ENCODE results near the gene STX17.
"Not testable (repeated sequence)": the region's sequence is repeated elsewhere in the genome, so short reads cannot be mapped to it uniquely, and the experiment has no call there.

The STX17 gene

GRCh38 chr9:99966716-99967115 lies 60.3 kb downstream of the STX17 start:
- in situ Hi-C loops (cut with HindIII; ENCODE audit: low sequenced_read_pairs): no loop called here

DNA sequence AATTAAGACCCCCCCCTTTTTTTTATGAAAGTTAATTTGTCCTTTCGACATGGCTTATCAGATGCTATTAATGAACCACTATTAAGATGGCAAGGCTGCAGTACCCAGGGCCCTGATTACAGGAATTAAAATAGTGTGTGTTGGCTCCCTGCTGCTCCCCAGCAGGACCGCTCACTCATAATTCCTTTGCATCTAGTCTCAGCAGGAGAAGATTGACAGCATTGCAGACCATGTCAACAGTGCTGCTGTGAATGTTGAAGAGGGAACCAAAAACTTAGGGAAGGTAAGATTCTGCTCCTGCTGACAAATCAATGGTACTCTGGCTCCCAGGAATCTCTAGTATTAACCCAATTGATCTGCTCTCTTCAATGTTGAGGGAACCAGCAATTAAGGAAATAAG lies 61.0 kb downstream of the STX17 start:
- in situ Hi-C loops (cut with HindIII; ENCODE audit: low sequenced_read_pairs): no loop called here

DNA sequence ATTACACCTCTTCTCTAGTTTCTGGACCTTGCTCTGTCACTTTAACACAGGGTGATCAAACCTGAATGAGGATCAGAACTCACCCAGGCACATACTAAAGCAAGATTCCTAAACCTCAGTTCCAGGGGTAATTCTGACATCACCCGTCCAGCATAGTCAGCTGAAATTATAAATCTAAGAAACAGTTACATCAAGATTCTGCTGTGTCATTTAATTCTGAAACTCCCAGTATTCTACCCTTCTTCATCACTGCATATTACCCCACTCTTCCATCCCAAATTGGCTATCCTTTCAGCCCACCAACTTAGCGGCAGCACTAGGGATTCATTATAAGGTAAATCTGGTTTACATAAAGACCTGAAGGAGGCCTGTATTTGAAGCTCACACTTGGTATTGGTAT lies 64.0 kb downstream of the STX17 start:
- in situ Hi-C loops (cut with HindIII; ENCODE audit: low sequenced_read_pairs): no loop called here

DNA sequence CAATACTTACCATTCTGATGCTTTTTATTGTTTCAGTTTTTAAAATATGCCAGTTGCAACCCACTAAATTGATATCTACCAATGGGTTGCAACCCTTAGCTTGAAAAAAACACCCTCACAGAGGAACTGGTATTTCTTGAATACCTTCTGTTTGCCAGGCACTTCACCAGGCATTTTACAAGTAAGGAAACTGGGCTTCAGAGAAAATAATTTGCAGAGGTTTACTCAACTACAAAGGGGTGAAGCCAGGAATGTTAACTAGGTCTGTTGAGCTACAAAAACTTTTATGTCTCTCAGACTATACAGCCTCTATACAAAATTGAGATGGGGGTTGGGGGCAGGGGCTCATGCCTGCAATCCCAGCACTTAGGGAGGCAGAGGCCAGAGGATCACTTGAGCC lies 65.0 kb downstream of the STX17 start:
- in situ Hi-C loops (cut with HindIII; ENCODE audit: low sequenced_read_pairs): no loop called here

DNA sequence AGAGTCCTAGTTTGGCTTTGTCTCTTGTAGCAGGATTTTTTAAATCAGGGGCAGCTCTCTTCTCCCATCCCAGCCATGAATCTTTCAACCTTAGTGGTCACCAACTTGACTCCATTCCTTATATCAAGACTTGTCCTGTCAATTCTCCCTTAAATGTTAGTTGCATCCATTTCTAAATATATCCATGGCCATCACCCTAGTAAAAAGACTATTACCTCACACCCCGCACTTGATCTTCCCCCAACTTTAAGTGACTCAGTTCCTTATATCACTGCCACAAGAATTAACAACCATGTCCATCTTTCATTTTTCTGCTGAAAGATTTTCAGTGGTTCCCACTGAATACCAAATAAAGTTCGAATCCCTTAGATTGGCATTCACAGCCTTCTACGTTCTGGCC lies 67.0 kb downstream of the STX17 start:
- in situ Hi-C loops (cut with HindIII; ENCODE audit: low sequenced_read_pairs): no loop called here

DNA sequence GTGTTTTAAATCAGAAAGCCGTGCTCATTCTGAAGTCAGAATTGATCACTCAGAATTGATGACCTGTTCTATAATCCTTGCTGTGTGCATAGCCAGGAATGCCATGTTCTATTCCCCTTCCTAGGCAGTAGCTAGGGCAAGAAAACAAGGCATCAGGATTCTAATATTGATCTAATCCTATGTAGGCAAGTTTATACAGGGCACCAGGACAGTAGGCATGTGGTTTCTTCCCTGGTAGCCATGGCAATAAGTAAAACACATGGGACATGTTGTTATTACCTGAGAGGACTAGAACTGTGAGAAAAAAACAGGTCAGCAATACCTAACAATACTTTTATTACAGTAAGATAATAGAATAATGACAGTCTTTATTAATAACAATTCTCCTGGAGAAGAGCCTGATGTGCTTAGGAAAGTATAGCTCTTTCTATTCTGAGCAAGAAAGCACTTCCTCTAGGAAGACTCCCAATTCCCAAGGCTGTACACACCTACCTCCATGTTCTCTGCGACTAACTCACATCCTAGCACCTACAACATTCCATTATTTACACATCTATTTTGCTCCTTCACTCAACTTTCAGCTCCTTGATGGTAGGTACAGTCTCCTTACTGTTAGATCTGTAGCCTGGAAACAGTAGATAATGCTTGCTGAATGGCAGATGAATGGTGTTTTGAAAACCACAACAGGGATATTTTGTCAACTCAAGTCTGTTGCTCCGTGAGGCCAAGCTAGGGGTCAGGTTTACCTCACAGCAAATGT lies 70.8 kb downstream of the STX17 start:
- in situ Hi-C loops (cut with HindIII; ENCODE audit: low sequenced_read_pairs): no loop called here

GRCh38 chr9:99978221-99978620 lies 71.8 kb downstream of the STX17 start:
- in situ Hi-C loops (cut with HindIII; ENCODE audit: low sequenced_read_pairs): no loop called here

GRCh38 chr9:99980598-99980997 lies 74.1 kb downstream of the STX17 start:
- in situ Hi-C loops (cut with HindIII; ENCODE audit: low sequenced_read_pairs): no loop called here

- in situ Hi-C loops (cut with HindIII; ENCODE audit: low sequenced_read_pairs): no loop called here
These were observed 80.2 kb downstream of the STX17 start for GRCh38 chr9:99986642-99987041.

DNA sequence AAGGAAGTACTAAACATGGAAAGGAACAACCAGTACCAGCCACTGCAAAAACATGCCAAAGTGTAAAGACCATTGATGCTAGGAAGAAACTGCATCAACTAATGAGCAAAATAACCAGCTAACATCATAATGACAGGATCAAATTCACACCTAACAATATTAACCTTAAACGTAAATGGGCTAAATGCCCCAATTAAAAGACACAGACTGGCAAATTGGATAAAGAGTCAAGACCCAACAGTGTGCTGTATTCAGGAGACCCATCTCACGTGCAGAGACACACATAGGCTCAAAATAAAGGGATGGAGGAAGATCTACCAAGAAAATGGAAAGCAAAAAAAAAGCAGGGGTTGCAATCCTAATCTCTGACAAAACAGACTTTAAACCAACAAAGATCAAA lies 84.1 kb downstream of the STX17 start:
- in situ Hi-C loops (cut with HindIII; ENCODE audit: low sequenced_read_pairs): not testable (repeated sequence)

- in situ Hi-C loops (cut with HindIII; ENCODE audit: low sequenced_read_pairs): no loop called here
These were observed 91.8 kb downstream of the STX17 start for GRCh38 chr9:99998266-99998665.

DNA sequence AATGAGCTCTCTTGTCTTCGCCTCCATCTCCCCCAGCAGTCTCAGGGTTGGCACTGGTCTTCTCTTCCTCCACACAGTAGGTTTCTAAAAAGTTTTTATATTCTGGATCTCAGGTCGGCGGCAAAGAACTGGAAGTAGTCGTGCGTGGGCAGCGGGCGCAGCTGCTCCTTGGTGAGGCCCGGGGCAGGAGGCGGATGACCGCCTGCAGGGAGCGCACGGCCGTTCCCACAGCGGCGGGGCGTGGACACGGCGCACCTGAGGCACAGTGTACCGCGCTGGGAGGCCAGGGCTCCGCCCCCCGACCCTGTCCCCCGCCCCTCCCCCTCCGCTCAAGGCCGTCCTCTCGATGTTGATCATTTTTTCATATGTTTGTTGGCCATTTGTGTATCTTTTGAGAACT lies 92.4 kb downstream of the STX17 start:
- in situ Hi-C loops (cut with HindIII; ENCODE audit: low sequenced_read_pairs): no loop called here

DNA sequence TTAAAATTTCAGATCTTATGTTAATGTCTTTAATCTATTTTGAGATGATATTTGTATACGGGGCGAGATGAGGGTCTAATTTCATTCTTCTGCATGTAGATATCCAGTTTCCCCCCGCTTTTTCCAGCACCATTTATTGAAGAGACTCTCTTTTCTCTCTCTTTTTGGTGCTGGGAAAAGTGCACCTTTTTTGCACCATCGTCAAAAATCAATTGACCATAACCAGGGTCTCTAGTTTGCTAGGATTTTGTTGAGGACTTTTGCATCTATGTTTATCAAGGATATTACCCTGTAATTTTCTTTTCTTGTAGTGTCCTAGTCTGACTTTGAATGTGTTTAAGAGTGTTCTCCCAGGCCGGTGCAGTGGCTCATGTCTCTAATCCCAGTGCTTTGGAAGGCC lies 93.3 kb downstream of the STX17 start:
- in situ Hi-C loops (cut with HindIII; ENCODE audit: low sequenced_read_pairs): no loop called here

- in situ Hi-C loops (cut with HindIII; ENCODE audit: low sequenced_read_pairs): no loop called here
These were observed 104.7 kb downstream of the STX17 start for GRCh38 chr9:100011062-100011681.

DNA sequence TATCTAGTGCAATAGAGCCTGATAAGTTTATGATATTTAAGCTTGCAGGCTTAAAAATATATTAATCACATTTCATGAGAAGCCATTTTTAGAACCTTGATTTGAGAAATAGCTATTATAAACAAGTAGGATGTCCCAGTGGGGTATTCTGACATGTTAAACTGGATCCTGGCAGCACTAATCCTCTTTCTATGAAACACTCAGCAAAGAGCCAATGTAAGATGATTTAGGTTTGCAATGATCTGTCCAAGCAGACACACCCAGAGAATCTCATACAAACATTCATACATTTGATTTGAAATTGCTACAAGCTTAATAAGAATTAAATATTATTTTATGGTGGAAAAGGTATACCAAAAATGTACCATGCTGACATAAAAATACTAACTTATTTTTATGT lies 105.8 kb downstream of the STX17 start:
- in situ Hi-C loops (cut with HindIII; ENCODE audit: low sequenced_read_pairs): no loop called here

DNA sequence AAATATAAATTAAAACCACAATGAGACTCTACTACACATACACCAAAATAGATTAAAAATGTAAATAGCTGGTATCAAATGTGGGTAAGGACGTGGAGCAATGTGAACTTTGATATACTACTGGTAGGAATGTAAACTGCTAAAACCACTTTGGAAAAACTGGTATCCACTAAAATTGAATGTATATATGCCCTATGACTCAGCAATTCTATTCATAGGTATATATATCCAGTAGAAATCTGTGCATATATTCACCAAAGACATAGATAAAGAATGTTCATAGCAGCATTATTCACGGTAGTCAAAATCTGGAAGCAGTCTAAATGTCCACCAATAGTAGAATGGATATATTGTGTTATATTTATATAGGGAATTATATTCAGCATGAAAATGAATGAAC lies 107.1 kb downstream of the STX17 start:
- in situ Hi-C loops (cut with HindIII; ENCODE audit: low sequenced_read_pairs): no loop called here

DNA sequence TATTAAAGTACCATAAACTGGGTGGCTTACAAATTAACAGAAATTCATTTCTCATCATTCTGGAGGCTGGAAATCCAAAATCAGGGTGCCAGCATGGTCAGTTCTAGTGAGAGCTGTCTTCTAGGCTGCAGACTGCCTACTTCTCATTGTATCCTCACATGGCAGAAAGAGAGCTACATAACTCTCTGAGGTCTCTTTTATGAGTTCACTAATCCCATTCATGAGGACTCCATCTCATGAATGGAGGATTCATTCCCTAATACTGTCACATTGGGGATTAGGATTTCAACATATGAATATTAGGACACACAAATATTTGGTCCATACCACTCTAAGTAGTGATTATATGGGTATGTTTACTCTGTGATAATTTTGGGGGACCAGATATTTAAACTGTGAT lies 108.4 kb downstream of the STX17 start:
- in situ Hi-C loops (cut with HindIII; ENCODE audit: low sequenced_read_pairs): no loop called here

DNA sequence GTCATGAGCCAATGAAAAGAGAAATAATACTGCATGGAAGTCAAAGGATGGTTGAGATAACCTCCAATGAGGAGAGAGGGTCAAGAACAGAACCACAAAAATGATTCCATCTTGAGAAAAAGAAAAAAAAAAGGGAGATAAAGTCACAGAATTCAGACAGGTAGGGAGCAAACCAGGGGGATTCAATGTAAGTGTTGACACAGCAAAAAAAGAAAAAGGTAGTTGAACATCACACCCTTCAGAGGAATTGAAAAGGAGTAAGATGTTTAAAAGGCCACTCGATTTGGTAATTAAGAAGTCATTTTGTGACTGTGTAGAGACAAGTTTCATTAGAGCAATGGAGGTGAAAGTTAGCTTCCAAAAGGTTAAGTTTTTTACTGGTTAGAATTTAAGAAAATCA lies 113.1 kb downstream of the STX17 start:
- in situ Hi-C loops (cut with HindIII; ENCODE audit: low sequenced_read_pairs): no loop called here

Data from endothelial cell of hepatic sinusoid (primary cell).